Neural cell (in vitro differentiated cells): ENCODE results near the gene KCNE3. TPM values are rescaled to one million over a fixed set of nuclear protein-coding genes. Genes with fewer than 3 reads are reported as not detected.

Experiments used
- H2AFZ ChIP-seq: fragments of 200-600, 300-800 bp; sonication (generic), shearing (Covaris generic); 2 replicates; pipeline ENCODE4 v1.6.0; 2014; ENCODE audit warnings: low read depth, mild to moderate bottlenecking, antibody characterized with exemption, low read length, moderate library complexity
- H3F3A ChIP-seq: fragments of 200-600 bp; shearing (Covaris generic); 2 replicates; pipeline ENCODE4 v1.6.1; 2016; ENCODE audit warnings: mild to moderate bottlenecking, moderate library complexity, mixed read lengths, antibody characterized with exemption, low read length; ENCODE audit not compliant: insufficient read depth, poor library complexity, severe bottlenecking
- H3K27ac ChIP-seq: fragments of 200-600, 300-800 bp; sonication (generic), shearing (Covaris generic); 2 replicates; pipeline ENCODE4 v1.5.1; 2014; ENCODE audit warnings: mild to moderate bottlenecking, low read length, moderate library complexity
- H3K27me3 ChIP-seq: fragments of 300-800, 200-600 bp; sonication (generic), shearing (Covaris generic); 2 replicates; pipeline ENCODE4 v1.6.0; 2014; ENCODE audit warnings: mild to moderate bottlenecking, low read depth, low read length, moderate library complexity; ENCODE audit not compliant: insufficient read depth
- H3K36me3 ChIP-seq: fragments of 300-800, 200-600 bp; sonication (generic), shearing (Covaris generic); 2 replicates; pipeline ENCODE4 v1.5.1; 2014; ENCODE audit warnings: mild to moderate bottlenecking, antibody characterized with exemption, low read length, moderate library complexity; ENCODE audit not compliant: insufficient read depth
- H3K4me2 ChIP-seq: fragments of 300-800, 200-600 bp; sonication (generic), shearing (Covaris generic); 2 replicates; pipeline ENCODE4 v1.6.0; 2014; ENCODE audit warnings: mild to moderate bottlenecking, low read length
- H3K4me3 ChIP-seq: fragments of 300-800, 200-600 bp; sonication (generic), shearing (Covaris generic); 2 replicates; pipeline ENCODE4 v1.5.1; 2014; ENCODE audit warnings: mild to moderate bottlenecking, low read length, moderate library complexity
- H3K79me2 ChIP-seq: fragments of 200-600 bp; shearing (Covaris generic); replicated peaks from 2 replicates; pipeline ENCODE4 v1.6.0; 2014; ENCODE audit warnings: mild to moderate bottlenecking, low read length, moderate library complexity; ENCODE audit not compliant: insufficient read depth
- H3K9ac ChIP-seq: fragments of 300-800, 200-600 bp; sonication (generic), shearing (Covaris generic); 2 replicates; pipeline ENCODE4 v1.6.1; 2016; ENCODE audit warnings: mild to moderate bottlenecking, low read length, mixed read lengths
- H3K9me2 ChIP-seq: fragments of 200-600 bp; shearing (Covaris generic); 2 replicates; pipeline ENCODE4 v1.6.1; 2016; ENCODE audit warnings: mild to moderate bottlenecking, low read length, mixed read lengths; ENCODE audit not compliant: insufficient read depth
- H3K9me3 ChIP-seq: fragments of 200-600, 300-800 bp; sonication (generic), shearing (Covaris generic); 2 replicates; pipeline ENCODE4 v1.6.1; 2016; ENCODE audit warnings: mild to moderate bottlenecking, mixed run types, low read length, moderate library complexity, mixed read lengths
- H4K20me1 ChIP-seq: fragments of 200-600 bp; shearing (Covaris generic); 2 replicates; pipeline ENCODE4 v1.6.1; 2016; ENCODE audit warnings: mild to moderate bottlenecking, mixed run types; ENCODE audit not compliant: insufficient read depth
- EP300 ChIP-seq: fragments of 450-650 bp; conservative IDR thresholded peaks from 2 replicates; pipeline ENCODE4 v1.6.1; 2014; ENCODE audit warnings: antibody characterized with exemption, mild to moderate bottlenecking, moderate library complexity; ENCODE audit not compliant: poor library complexity, severe bottlenecking
- EZH2 ChIP-seq: fragments of 200-600, 300-800 bp; shearing (Covaris generic), sonication (generic); IDR thresholded peaks from 2 replicates; pipeline ENCODE4 v1.6.1; 2014; ENCODE audit warnings: antibody characterized with exemption, low read length, borderline replicate concordance, mild to moderate bottlenecking; ENCODE audit not compliant: insufficient read depth, poor library complexity, severe bottlenecking
- MXI1 ChIP-seq: fragments of 450-650 bp; conservative IDR thresholded peaks from 2 replicates; pipeline ENCODE4 v1.6.1; 2014; ENCODE audit warnings: antibody characterized with exemption, mild to moderate bottlenecking; ENCODE audit not compliant: poor library complexity, severe bottlenecking
- POLR2AphosphoS5 ChIP-seq: IDR thresholded peaks from 2 replicates; pipeline ENCODE4 v1.6.1; 2012
- RAD21 ChIP-seq: fragments of 450-650 bp; conservative IDR thresholded peaks from 2 replicates; pipeline ENCODE4 v1.6.1; 2014; ENCODE audit warnings: antibody characterized with exemption, mild to moderate bottlenecking, moderate library complexity
- REST ChIP-seq: IDR thresholded peaks from 2 replicates; pipeline ENCODE4 v1.6.1; 2012; ENCODE audit warnings: borderline replicate concordance
- SMC3 ChIP-seq: fragments of 450-650 bp; conservative IDR thresholded peaks from 2 replicates; pipeline ENCODE4 v1.6.1; 2014; ENCODE audit warnings: antibody characterized with exemption, mild to moderate bottlenecking, moderate library complexity; ENCODE audit not compliant: poor library complexity
- TAF1 ChIP-seq: IDR thresholded peaks from 2 replicates; pipeline ENCODE4 v1.6.1; 2012; ENCODE audit warnings: low read depth
- polyA plus RNA-seq: library from polyadenylated mRNA; depleted of rRNA; stranded (reverse); fragments of >200 nt; gene quantifications from 2 replicates; pipeline ENCODE4 v1.2.3, GENCODE V29; 2014
- TF ChIP-seq, protein P1 (sequence below): fragments of 450-650 bp; IDR thresholded peaks from 2 replicates; pipeline ENCODE4 v1.5.1; 2014; ENCODE audit warnings: antibody characterized with exemption, mild to moderate bottlenecking, moderate library complexity; ENCODE audit not compliant: poor library complexity, severe bottlenecking

The KCNE3 gene
- polyA plus RNA-seq, 1 donor from 2014 or later = not detected

DNA sequence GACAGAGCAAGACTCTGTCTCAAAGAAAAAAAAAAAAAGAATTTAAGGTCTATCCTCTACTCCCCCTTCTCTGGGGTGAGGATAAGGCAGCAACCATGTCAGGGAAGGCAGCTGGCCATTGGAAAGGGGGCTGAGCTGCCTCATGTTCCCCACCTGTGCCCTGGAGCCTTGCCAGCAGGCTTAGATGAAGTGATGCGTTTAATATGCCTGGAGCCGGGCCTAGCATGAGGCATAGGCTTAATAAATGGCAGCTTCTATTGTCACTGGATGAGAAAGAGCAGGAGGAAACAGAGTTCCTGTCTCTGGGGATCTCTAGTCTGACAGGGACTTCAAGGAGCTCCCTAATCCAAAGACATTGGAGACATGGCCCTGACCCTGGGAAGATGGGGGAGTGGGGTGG lies 3.2 kb upstream of the KCNE3 start:
- Histone ChIP-seq H3K36me3 (no peaks in the 10 kb centered on the region), H2AFZ (no peak overlapping the region), H3F3A (no peaks in the 10 kb centered on the region), H3K79me2 (no peaks in the 10 kb centered on the region), H3K27ac (no peak overlapping the region), H3K27me3 (no peaks in the 10 kb centered on the region), H4K20me1 (no peaks in the 10 kb centered on the region), H3K4me3 (no peak overlapping the region), H3K4me2 (no peak overlapping the region), H3K9ac (no peak overlapping the region), H3K9me2 (no peaks in the 10 kb centered on the region), H3K9me3 (no peaks in the 10 kb centered on the region)
- no peak for TF ChIP-seq TAF1
- no peak for TF ChIP-seq MXI1
- no peak for TF ChIP-seq EZH2
- no peak for TF ChIP-seq REST
- TF ChIP-seq SMC3 = no peak
- TF ChIP-seq EP300 = no peak
- no peak for TF ChIP-seq RAD21
- TF ChIP-seq, protein P1, sequence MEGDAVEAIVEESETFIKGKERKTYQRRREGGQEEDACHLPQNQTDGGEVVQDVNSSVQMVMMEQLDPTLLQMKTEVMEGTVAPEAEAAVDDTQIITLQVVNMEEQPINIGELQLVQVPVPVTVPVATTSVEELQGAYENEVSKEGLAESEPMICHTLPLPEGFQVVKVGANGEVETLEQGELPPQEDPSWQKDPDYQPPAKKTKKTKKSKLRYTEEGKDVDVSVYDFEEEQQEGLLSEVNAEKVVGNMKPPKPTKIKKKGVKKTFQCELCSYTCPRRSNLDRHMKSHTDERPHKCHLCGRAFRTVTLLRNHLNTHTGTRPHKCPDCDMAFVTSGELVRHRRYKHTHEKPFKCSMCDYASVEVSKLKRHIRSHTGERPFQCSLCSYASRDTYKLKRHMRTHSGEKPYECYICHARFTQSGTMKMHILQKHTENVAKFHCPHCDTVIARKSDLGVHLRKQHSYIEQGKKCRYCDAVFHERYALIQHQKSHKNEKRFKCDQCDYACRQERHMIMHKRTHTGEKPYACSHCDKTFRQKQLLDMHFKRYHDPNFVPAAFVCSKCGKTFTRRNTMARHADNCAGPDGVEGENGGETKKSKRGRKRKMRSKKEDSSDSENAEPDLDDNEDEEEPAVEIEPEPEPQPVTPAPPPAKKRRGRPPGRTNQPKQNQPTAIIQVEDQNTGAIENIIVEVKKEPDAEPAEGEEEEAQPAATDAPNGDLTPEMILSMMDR = no peak
- no peak for TF ChIP-seq POLR2AphosphoS5

- H3K9me2 ChIP-seq = no peaks in the 10 kb centered on the region
- H4K20me1 ChIP-seq = no peaks in the 10 kb centered on the region
- no peak overlapping the region for H3K9ac ChIP-seq
- no peak overlapping the region for H3K27ac ChIP-seq
- no peak overlapping the region for H3K4me2 ChIP-seq
- H3K9me3 ChIP-seq = no peaks in the 10 kb centered on the region
- no peaks in the 10 kb centered on the region for H3K79me2 ChIP-seq
- no peak overlapping the region for H3K4me3 ChIP-seq
- no peak overlapping the region for H2AFZ ChIP-seq
- no peaks in the 10 kb centered on the region for H3K27me3 ChIP-seq
- no peaks in the 10 kb centered on the region for H3K36me3 ChIP-seq
- TF ChIP-seq EZH2 (no peak), SMC3 (no peak), RAD21 (no peak), REST (no peak), MXI1 (no peak), EP300 (no peak), POLR2AphosphoS5 (no peak), TAF1 (no peak)
- TF ChIP-seq, protein P1 = no peak
- no peaks in the 10 kb centered on the region for H3F3A ChIP-seq
Observed at GRCh38 chr11:74468936-74469335, 1.6 kb upstream of the KCNE3 start.
